ENCODE measurements around the gene CSF3. TPM values are rescaled to one million over a fixed set of nuclear protein-coding genes. Genes with fewer than 3 reads are reported as not detected.

CSF3 gene
- total RNA-seq, 1 experiment from 2014 or later: not detected

GRCh38 chr17:40061609-40062038, 46.4 kb downstream of the CSF3 start:
- H3K4me2 ChIP-seq (ENCODE audit: low read length): no peak overlapping the region; the same call in 1 of the 2 replicates
- H3K9me2 ChIP-seq (ENCODE audit: insufficient read depth): no peaks in the 10 kb centered on the region
- H3K4me3 ChIP-seq (replicated peaks in 1 of 2; ENCODE audit: low read depth in 1 of 2, low read length in 2 of 2): no peak overlapping the region
- no peak overlapping the region for H3K27ac ChIP-seq (ENCODE audit: low read depth, low read length)
- BruUV-seq (replicated peaks): no TSS peak
- CTCF ChIA-PET: interaction anchor here (1.0 kb wide), 1 partner anchor 14 kb away, joined by 7 read pairs; no protein-coding TSS in a partner anchor
- H3K27me3 ChIP-seq (ENCODE audit: insufficient read depth, low read length): no peaks in the 10 kb centered on the region
- H2AFZ ChIP-seq (ENCODE audit: low read depth, low read length, poor library complexity, severe bottlenecking): no peak overlapping the region
- intact Hi-C loops (cut with micrococcal nuclease): no loop called here
- no peak for ATAC-seq
- TF ChIP-seq RAD21 (IDR thresholded peaks at IDR 0.05; ENCODE audit: low read depth) (no peak), SIN3A (IDR thresholded peaks at IDR 0.05; ENCODE audit: low read depth) (no peak), CTCF (IDR thresholded peaks at IDR 0.05 in 2 of 3, conservative IDR thresholded peaks at IDR 0.05 in 1 of 3; ENCODE audit: borderline replicate concordance in 1 of 3, insufficient read depth in 1 of 3, low read depth in 2 of 3, low read length in 2 of 3) (no peak), ZBTB33 (IDR thresholded peaks at IDR 0.05; ENCODE audit: extremely low read depth, insufficient replicate concordance, low read length) (no peak), EGR1 (IDR thresholded peaks at IDR 0.05; ENCODE audit: low read depth) (no peak), POLR2AphosphoS5 (IDR thresholded peaks at IDR 0.05; ENCODE audit: low read depth, low read length) (no peak), ZNF274 (IDR thresholded peaks at IDR 0.05; ENCODE audit: low read depth, low read length) (no peak), ATF3 (IDR thresholded peaks at IDR 0.05) (no peak), CBX3 (IDR thresholded peaks at IDR 0.05; ENCODE audit: low read depth) (no peak)
- H3K9ac ChIP-seq (ENCODE audit: low read length): no peak overlapping the region
- POLR2A ChIA-PET: no interaction called here
- no peaks in the 10 kb centered on the region for H4K20me1 ChIP-seq (ENCODE audit: insufficient read depth)
- RAD21 ChIA-PET (ENCODE audit: low non-redundant PET in 1 of 2, low total read pairs in 2 of 2, uncharacterized antibody in 2 of 2, unreplicated experiment in 2 of 2): no interaction called here
- no peaks in the 10 kb centered on the region for H3K36me3 ChIP-seq (ENCODE audit: control insufficient read depth in 1 of 2, insufficient read depth in 2 of 2, low read length in 2 of 2)
- H3K9me3 ChIP-seq (ENCODE audit: control insufficient read depth in 1 of 2, insufficient read depth in 1 of 2, low read depth in 1 of 2, low read length in 2 of 2): no peaks in the 10 kb centered on the region
- DNase-seq (ENCODE audit: low read depth, low spot score): no peak
- peaks cover 27 to 37% of the 10 kb centered on the region in 2 experiments for H3K4me1 ChIP-seq (ENCODE audit: control insufficient read depth in 1 of 2, insufficient read depth in 2 of 2, low read length in 2 of 2)
- no peaks in the 10 kb centered on the region for H3K79me2 ChIP-seq (ENCODE audit: insufficient read depth, low read length)

Measured in HCT116 (cell line).